ENCODE data around the gene ZNRF1. TPM values are rescaled to one million over a fixed set of nuclear protein-coding genes. Genes with fewer than 3 reads are reported as not detected.
A peak's percentile ranks its signal among the peaks of the same experiment; 100 is the strongest.

Gene ZNRF1
- total and polyA plus RNA-seq, 2 of the 13 experiments (the other 11 are each of a cell fraction or from before 2014, with no cell fraction given): 43.9 to 58.7 TPM

GRCh38 chr16:75064403-75065148 is 65.8 kb downstream of the ZNRF1 start (continued):
- TF ChIP-seq ZNF501 (CRISPR knock-in tag; IDR thresholded peaks at IDR 0.05) (0 out of 2 replicates have a peak, but pooled peaks have one; percentile 46), ZNF891 (CRISPR knock-in tag; IDR thresholded peaks at IDR 0.05) (0 out of 2 replicates have a peak, but pooled peaks have one; percentile 31), BORCS8-MEF2B (CRISPR knock-in tag; IDR thresholded peaks at IDR 0.05) (peak; percentile 64; the same call in 1 of the 2 replicates), CAMTA2 (CRISPR knock-in tag; IDR thresholded peaks at IDR 0.05; ENCODE audit: borderline replicate concordance) (no peak), ZNF562 (CRISPR knock-in tag; IDR thresholded peaks at IDR 0.05; ENCODE audit: borderline replicate concordance) (no peak), ZNF775 (CRISPR knock-in tag; IDR thresholded peaks at IDR 0.05; ENCODE audit: borderline replicate concordance) (no peak), MED1 (CRISPR knock-in tag; IDR thresholded peaks at IDR 0.05) (peak; percentile 58), GTF2F1 (IDR thresholded peaks at IDR 0.05; ENCODE audit: low read length) (no peak), GATAD2A (CRISPR knock-in tag; IDR thresholded peaks at IDR 0.05) (peak; percentile 56; the same call in 1 of the 2 replicates), ZNF572 (CRISPR knock-in tag; IDR thresholded peaks at IDR 0.05) (no peak), ZNF629 (CRISPR knock-in tag; conservative IDR thresholded peaks at IDR 0.05) (no peak; the same call in none of the 2 replicates), SP4 (CRISPR knock-in tag; IDR thresholded peaks at IDR 0.05) (peak; percentile 53; the same call in 1 of the 2 replicates), NCOR1 (IDR thresholded peaks at IDR 0.05; ENCODE audit: borderline replicate concordance, low read length) (no peak), ZBTB34 (CRISPR knock-in tag; IDR thresholded peaks at IDR 0.05) (0 out of 2 replicates have a peak, but pooled peaks have one; percentile 63), RBM22 (optimal IDR thresholded peaks at IDR 0.05; ENCODE audit: low read length) (peak; percentile 42), ZBTB33 (CRISPR knock-in tag; IDR thresholded peaks at IDR 0.05) (no peak), ZNF17 (CRISPR knock-in tag; IDR thresholded peaks at IDR 0.05) (no peak), MIXL1 (CRISPR knock-in tag; IDR thresholded peaks at IDR 0.05) (0 out of 2 replicates have a peak, but pooled peaks have one; percentile 31)
- TF ChIP-seq, protein P1, sequence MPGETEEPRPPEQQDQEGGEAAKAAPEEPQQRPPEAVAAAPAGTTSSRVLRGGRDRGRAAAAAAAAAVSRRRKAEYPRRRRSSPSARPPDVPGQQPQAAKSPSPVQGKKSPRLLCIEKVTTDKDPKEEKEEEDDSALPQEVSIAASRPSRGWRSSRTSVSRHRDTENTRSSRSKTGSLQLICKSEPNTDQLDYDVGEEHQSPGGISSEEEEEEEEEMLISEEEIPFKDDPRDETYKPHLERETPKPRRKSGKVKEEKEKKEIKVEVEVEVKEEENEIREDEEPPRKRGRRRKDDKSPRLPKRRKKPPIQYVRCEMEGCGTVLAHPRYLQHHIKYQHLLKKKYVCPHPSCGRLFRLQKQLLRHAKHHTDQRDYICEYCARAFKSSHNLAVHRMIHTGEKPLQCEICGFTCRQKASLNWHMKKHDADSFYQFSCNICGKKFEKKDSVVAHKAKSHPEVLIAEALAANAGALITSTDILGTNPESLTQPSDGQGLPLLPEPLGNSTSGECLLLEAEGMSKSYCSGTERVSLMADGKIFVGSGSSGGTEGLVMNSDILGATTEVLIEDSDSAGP (CRISPR knock-in tag; IDR thresholded peaks at IDR 0.05; ENCODE audit: borderline replicate concordance): peak; percentile 49; the same call in 1 of the 2 replicates
- TF ChIP-seq, protein P2, sequence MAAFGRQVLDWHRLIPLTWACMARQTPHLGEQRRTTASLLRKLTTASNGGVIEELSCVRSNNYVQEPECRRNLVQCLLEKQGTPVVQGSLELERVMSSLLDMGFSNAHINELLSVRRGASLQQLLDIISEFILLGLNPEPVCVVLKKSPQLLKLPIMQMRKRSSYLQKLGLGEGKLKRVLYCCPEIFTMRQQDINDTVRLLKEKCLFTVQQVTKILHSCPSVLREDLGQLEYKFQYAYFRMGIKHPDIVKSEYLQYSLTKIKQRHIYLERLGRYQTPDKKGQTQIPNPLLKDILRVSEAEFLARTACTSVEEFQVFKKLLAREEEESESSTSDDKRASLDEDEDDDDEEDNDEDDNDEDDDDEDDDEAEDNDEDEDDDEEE (CRISPR knock-in tag; IDR thresholded peaks at IDR 0.05): no peak

Measured in HepG2 (cell line).